Endothelial cell of umbilical vein (primary cell): ENCODE measurements around the gene CBLC. TPM values are rescaled to one million over a fixed set of nuclear protein-coding genes. Genes with fewer than 3 reads are reported as not detected.

ENCODE experiments used
- BruUV-seq: library from RNA; stranded (reverse); fragments of 400-500 nt; replicated peaks from 2 replicates; lab custom pipeline; 2021; lab: Mats Ljungman, UMichigan
- CTCF ChIA-PET: fragments of 300-600, 350-600 bp; sonication (Branson Sonifier 250); formaldehyde crosslinking; loops from one replicate; lab custom pipeline; 2021; ENCODE audit warnings: antibody characterized with exemption, inconsistent platforms; lab: Charles Lee
- POLR2A ChIA-PET: fragments of 300-600, 350-600 bp; sonication (Branson Sonifier 250); formaldehyde crosslinking; loops from one replicate; lab custom pipeline; 2021; ENCODE audit warnings: antibody characterized with exemption, inconsistent platforms; lab: Charles Lee
- DNase-seq: peaks from one replicate; pipeline ENCODE4 v3.0.0-alpha.2; 2011; ENCODE audit warnings: low read depth, low spot score
- FAIRE-seq: peaks from 2 replicates; lab custom pipeline; 2011; peaks lifted over from hg19 to GRCh38; lab: Jason Lieb, UNC
- H2AFZ ChIP-seq: 2 replicates; pipeline ENCODE4 v1.6.0; 2012; ENCODE audit warnings: low read depth, low read length, control low read depth, inconsistent platforms
- H3K27ac ChIP-seq: 2 replicates; pipeline ENCODE4 v1.5.1; 2011; ENCODE audit warnings: low read depth, mild to moderate bottlenecking, control low read depth, low read length, moderate library complexity; ENCODE audit not compliant: insufficient read depth
- H3K27me3 ChIP-seq, 2 experiments: 2 replicates each; pipeline versions ENCODE4 v1.6.0 to v1.6.1; 2011; ENCODE audit warnings: low read length in 2 of 2, mixed read lengths in 1 of 2; ENCODE audit not compliant: control insufficient read depth in 2 of 2, insufficient read depth in 2 of 2
- H3K36me3 ChIP-seq, 2 experiments: 2 replicates in 1 of 2; 3 replicates in 1 of 2; pipeline ENCODE4 v1.5.1; 2011; ENCODE audit warnings: low read length in 2 of 2, mild to moderate bottlenecking in 1 of 2, moderate library complexity in 1 of 2; ENCODE audit not compliant: control insufficient read depth in 2 of 2, insufficient read depth in 2 of 2; ENCODE audit errors: extremely low read depth in 1 of 2
- H3K4me1 ChIP-seq: 3 replicates; pipeline ENCODE4 v1.5.1; 2011; ENCODE audit warnings: mild to moderate bottlenecking, low read length; ENCODE audit not compliant: control insufficient read depth, insufficient read depth; ENCODE audit errors: extremely low read depth
- H3K4me2 ChIP-seq: 2 replicates; pipeline ENCODE4 v1.6.1; 2011; ENCODE audit warnings: low read length, control low read depth, mixed read lengths; ENCODE audit not compliant: insufficient read depth
- H3K4me3 ChIP-seq, 3 experiments: fragments of 200-600 bp in 1 of 3; sonication (generic), shearing (Covaris generic) in 1 of 3; replicated peaks in 1 of 3; 2 replicates each; pipeline ENCODE4 v1.5.1; 2011 to 2016; ENCODE audit warnings: control low read depth in 3 of 3, low read length in 3 of 3, mild to moderate bottlenecking in 2 of 3, inconsistent platforms in 1 of 3, low read depth in 1 of 3, moderate library complexity in 1 of 3; ENCODE audit not compliant: insufficient read depth in 1 of 3
- H3K79me2 ChIP-seq: 2 replicates; pipeline ENCODE4 v1.6.0; 2012; ENCODE audit warnings: low read length, inconsistent platforms; ENCODE audit not compliant: control insufficient read depth, insufficient read depth
- H3K9ac ChIP-seq: replicated peaks from 2 replicates; pipeline ENCODE3; 2011; ENCODE audit warnings: low read length, control low read depth; ENCODE audit not compliant: insufficient read depth; ENCODE audit errors: extremely low read depth
- H3K9me1 ChIP-seq: replicated peaks from 3 replicates; pipeline ENCODE4 v1.6.0; 2011; ENCODE audit warnings: mild to moderate bottlenecking, low read length; ENCODE audit not compliant: control insufficient read depth, insufficient read depth; ENCODE audit errors: extremely low read depth
- H3K9me3 ChIP-seq: replicated peaks from 2 replicates; pipeline ENCODE4 v1.5.1; 2012; ENCODE audit warnings: low read length, inconsistent platforms; ENCODE audit not compliant: control insufficient read depth, insufficient read depth
- H4K20me1 ChIP-seq: replicated peaks from 2 replicates; pipeline ENCODE3; 2011; ENCODE audit warnings: mild to moderate bottlenecking, low read length; ENCODE audit not compliant: control insufficient read depth, insufficient read depth; ENCODE audit errors: extremely low read depth
- FOS ChIP-seq: IDR thresholded peaks from 2 replicates; pipeline ENCODE4 v1.6.1; 2011; ENCODE audit warnings: mild to moderate bottlenecking, low read length, moderate library complexity, borderline replicate concordance; ENCODE audit not compliant: insufficient read depth
- GATA2 ChIP-seq: IDR thresholded peaks from 2 replicates; pipeline ENCODE4 v1.7.0; 2011; ENCODE audit warnings: low read depth, mild to moderate bottlenecking, moderate library complexity, mixed read lengths, low read length; ENCODE audit not compliant: insufficient read length, insufficient read depth
- MYC ChIP-seq: IDR thresholded peaks from one replicate; pipeline ENCODE4 v1.6.1; 2011; ENCODE audit warnings: mild to moderate bottlenecking, low read depth, low read length
- POLR2A ChIP-seq: IDR thresholded peaks from 2 replicates; pipeline ENCODE4 v1.6.1; 2012; ENCODE audit warnings: low read depth, mild to moderate bottlenecking, control low read depth, low read length
- POLR2AphosphoS5 ChIP-seq: IDR thresholded peaks from 2 replicates; pipeline ENCODE4 v1.6.1; 2012; ENCODE audit warnings: low read depth, mild to moderate bottlenecking, control low read depth, low read length, moderate library complexity; ENCODE audit not compliant: insufficient read depth
- dilution Hi-C: fragments of 300-500 bp; cut with MboI; formaldehyde crosslinking; loops from one replicate; pipeline ENCODE4 v1.15.0; 2019; ENCODE audit warnings: low sequenced_read_pairs; ENCODE audit not compliant: extremely low pct_ligation_motif_present
- intact Hi-C: fragments of 100-400 bp; cut with micrococcal nuclease; formaldehyde crosslinking; loops from one replicate; pipeline ENCODE4 v1.10.0; 2022
- polyA plus RNA-seq, 4 experiments: library from polyadenylated mRNA; depleted of rRNA in 3 of 4; stranded (reverse) in 3 of 4; unstranded in 1 of 4; fragments of >200 nt; gene quantifications; 2 replicates each; pipeline versions ENCODE4 v1.2.1 to v1.2.3, GENCODE V29; 2011 to 2012; ENCODE audit warnings: missing spikeins in 1 of 4
- total RNA-seq: library from RNA; stranded (reverse); gene quantifications from 2 replicates; pipeline ENCODE4 v1.2.3, GENCODE V29; 2021
- TF ChIP-seq, protein P1 (sequence below): IDR thresholded peaks from 2 replicates; pipeline ENCODE4 v1.6.1; 2011; ENCODE audit not compliant: insufficient read depth, insufficient read length
- TF ChIP-seq, protein P2 (sequence below), 2 donors: IDR thresholded peaks; 1 replicate in 1 of 2; 2 replicates in 1 of 2; pipeline ENCODE4 v1.5.1; 2011; ENCODE audit warnings: low read length in 2 of 2, mild to moderate bottlenecking in 2 of 2, moderate library complexity in 2 of 2, control low read depth in 1 of 2, inconsistent platforms in 1 of 2, low read depth in 1 of 2; ENCODE audit not compliant: insufficient read depth in 1 of 2; ENCODE audit errors: extremely low read depth in 1 of 2

Gene CBLC
- total and polyA plus RNA-seq, 2 donors (not counting 3 experiments of a cell fraction or from before 2014, with no cell fraction given): 0.04 TPM; not detected in 1

DNA sequence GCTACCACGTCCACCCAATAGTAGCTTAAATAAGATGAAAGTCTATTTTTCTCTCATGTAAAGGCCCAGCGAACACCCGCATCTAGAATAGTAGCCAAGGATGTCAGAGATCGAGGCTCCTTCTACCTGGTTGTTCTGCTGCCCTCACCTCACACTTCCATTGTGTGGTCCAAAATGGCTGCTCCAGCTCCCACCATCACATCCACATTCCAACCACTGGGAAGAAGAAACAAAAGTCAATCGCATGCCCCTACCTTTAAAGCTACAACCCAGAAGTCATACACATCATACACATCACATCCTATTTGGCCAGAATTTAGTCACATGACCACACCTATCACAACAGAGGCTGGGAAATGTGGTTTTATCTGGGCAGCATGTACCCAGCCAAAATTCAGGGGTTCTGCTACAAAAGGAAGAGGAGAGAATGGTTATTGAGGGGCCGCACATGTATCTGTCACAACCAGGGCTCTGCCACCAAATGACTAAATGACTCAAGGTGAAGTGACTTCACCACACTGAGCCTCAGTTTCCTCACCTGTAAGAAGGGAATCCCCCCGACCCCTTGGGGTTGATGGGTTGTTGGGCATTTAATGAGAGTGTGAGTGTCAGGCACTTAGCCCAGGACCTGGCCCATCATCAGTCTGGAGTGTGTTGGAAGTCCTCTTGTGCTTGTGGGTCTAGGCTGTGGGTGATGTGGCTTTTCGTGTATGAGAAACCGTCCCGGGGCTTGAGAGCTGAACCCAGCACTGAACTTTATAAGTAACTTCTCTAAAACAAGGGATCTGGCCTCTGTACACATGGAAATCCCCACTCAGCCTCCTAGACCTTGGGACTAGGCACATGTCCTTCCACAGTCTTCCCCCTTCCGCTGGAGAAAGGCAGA is 10.2 kb upstream of the CBLC start:
- Histone ChIP-seq H3K9me1 (no peaks in the 10 kb centered on the region), H2AFZ (no peak overlapping the region), H3K9ac (no peak overlapping the region), H3K4me2 (no peak overlapping the region), H3K79me2 (no peaks in the 10 kb centered on the region), H4K20me1 (no peaks in the 10 kb centered on the region), H3K4me1 (no peaks in the 10 kb centered on the region), H3K27ac (no peak overlapping the region), H3K27me3 (no peaks in the 10 kb centered on the region), H3K4me3 (no peak overlapping the region), H3K9me3 (no peaks in the 10 kb centered on the region), H3K36me3 (no peaks in the 10 kb centered on the region)
- CTCF ChIA-PET: interaction anchor here (1.1 to 19.4 kb wide), 4 partner anchors 10 to 197 kb away, joined by 4 to 688 read pairs (median 12); no protein-coding TSS in a partner anchor
- DNase-seq (no peak), FAIRE-seq (no peak)
- intact Hi-C loops: no loop called here
- TF ChIP-seq GATA2 (no peak), MYC (no peak), FOS (no peak), POLR2A (no peak), POLR2AphosphoS5 (no peak)
- TF ChIP-seq, protein P1, sequence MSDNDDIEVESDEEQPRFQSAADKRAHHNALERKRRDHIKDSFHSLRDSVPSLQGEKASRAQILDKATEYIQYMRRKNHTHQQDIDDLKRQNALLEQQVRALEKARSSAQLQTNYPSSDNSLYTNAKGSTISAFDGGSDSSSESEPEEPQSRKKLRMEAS: no peak
- TF ChIP-seq, protein P2, sequence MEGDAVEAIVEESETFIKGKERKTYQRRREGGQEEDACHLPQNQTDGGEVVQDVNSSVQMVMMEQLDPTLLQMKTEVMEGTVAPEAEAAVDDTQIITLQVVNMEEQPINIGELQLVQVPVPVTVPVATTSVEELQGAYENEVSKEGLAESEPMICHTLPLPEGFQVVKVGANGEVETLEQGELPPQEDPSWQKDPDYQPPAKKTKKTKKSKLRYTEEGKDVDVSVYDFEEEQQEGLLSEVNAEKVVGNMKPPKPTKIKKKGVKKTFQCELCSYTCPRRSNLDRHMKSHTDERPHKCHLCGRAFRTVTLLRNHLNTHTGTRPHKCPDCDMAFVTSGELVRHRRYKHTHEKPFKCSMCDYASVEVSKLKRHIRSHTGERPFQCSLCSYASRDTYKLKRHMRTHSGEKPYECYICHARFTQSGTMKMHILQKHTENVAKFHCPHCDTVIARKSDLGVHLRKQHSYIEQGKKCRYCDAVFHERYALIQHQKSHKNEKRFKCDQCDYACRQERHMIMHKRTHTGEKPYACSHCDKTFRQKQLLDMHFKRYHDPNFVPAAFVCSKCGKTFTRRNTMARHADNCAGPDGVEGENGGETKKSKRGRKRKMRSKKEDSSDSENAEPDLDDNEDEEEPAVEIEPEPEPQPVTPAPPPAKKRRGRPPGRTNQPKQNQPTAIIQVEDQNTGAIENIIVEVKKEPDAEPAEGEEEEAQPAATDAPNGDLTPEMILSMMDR (IDR thresholded peaks at IDR 0.05; ENCODE audit: extremely low read depth in 1 of 2, insufficient read depth in 1 of 2, low read depth in 1 of 2, low read length in 2 of 2): no peak
- no TSS peak for BruUV-seq
- POLR2A ChIA-PET: no interaction called here
- dilution Hi-C loops: no loop called here
